Pulmonary artery endothelial cell (primary cell): ENCODE results near the gene ARL13B. TPM values are rescaled to one million over a fixed set of nuclear protein-coding genes. Genes with fewer than 3 reads are reported as not detected.
"Not testable (repeated sequence)": the region's sequence is repeated elsewhere in the genome, so short reads cannot be mapped to it uniquely, and the experiment has no call there.

ENCODE experiments used
- DNase-seq: peaks from one replicate; pipeline ENCODE4 v3.0.0-alpha.2; 2011; ENCODE audit warnings: low read depth, low spot score
- total RNA-seq: library from RNA; depleted of rRNA; stranded (reverse); fragments of >200 nt; gene quantifications from 2 replicates; pipeline ENCODE4 v1.2.3, GENCODE V29; 2014

The ARL13B gene
- total RNA-seq, 1 donor from 2014 or later = 8.8 TPM

DNA sequence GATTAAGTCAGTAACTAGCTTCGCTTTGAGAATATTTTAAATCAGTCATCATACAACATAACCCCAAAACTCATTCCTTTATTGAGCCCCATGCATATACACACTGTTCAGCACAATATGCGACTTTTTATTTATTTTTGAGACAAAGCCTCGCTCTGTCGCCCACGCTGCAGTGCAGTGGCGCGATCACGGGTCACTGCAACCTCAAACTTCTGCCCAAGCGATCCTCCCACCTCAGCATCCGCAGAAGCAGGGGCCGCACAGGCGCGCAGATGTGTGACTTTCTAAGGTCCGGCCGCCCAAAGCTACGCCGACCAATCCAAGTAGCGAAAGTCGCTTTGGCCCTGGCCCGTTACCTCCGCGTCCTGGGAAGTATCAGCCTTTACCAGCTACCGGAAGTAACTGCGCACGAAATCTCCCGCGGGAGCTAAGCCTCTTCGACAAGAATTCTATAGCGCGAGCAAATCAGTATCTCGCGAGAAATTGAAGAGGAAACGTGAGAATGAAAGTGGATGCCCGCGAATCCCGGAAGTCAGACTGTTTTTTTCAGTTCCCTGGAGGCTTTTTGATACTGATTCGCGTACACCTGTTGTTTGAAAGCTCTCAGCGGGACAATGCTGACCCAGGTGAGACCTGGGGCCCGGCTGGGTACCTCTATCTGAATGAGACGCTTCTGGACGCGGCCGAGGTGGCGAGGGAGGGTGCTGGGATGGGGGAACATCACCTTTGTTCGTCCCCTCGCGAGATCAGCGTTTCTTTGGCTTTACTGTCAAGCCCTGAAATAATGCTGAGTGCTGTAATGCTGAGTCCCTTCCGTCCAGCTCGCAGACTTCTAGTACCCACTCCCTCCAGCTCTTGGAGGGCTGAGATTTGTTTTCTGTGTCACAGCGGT, 82.8 kb downstream of the ARL13B start, which contains the start of the genes DHFR2 and NSUN3:
TSS of gene DHFR2 (minus strand) at position 404 of the 892 bp plus-strand sequence. CDS start 1,405 bp downstream, outside the sequence.
TSS of gene NSUN3 (plus strand) at position 549 of the 892 bp plus-strand sequence. CDS start at position 615, 66 bp downstream.
- peak; percentile 93 for DNase-seq

DNA sequence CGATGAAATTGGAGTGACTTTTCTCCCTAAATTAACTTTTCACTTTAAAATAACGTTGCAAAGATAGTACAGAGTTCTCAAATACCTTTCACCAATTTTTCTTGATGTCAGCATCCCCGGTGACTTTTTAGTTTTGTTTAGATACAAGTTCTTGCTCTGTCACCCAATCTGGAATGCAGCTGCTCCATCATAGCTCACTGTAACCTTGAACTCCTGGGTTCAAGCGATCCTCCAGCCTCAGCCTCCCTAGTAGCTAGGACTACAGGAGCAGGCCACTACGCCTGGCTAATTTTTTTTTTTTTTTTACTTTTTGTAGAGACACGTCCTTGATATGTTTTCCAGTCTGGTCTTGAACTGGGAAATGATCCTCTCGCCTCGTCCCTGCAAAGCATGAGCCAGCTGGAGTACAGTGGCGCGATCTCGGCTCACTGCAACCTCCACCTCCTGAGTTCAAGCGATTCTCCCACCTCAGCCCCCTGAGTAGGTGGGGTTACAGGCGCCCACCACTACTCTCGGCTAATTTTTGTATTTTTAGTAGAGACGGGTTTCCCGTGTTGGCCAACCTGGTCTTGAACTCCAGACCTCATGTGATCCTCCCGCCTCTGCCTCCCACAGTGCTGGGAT, 83.7 kb downstream of the ARL13B start:
- no peak for DNase-seq

DNA sequence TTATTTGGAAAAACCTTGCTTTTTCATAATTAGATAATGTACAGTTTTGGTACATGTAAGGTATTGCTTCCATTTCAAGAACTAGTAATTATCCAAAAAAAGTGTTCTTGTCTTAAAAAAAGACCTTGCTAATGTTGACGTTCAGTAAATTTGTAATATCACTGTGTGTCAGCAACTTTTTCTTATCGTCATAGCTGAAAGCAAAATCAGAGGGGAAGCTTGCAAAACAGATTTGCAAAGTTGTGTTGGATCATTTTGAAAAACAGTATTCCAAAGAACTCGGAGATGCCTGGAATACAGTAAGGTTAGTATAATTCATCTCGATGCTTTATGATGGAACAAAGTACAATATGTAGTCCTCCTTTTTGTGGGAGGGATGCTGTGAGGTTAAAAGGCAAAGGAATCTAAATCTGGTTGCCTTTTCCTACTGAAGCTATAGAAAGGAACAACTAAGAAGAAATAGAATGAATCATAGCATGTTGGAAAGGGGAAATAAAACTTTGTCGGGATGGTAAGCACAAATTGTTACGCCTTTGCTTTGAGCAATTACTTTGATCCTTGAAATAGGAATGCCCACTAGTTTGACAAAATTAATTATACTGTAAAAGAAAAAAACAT, 84.4 kb downstream of the ARL13B start:
- no peak for DNase-seq

DNA sequence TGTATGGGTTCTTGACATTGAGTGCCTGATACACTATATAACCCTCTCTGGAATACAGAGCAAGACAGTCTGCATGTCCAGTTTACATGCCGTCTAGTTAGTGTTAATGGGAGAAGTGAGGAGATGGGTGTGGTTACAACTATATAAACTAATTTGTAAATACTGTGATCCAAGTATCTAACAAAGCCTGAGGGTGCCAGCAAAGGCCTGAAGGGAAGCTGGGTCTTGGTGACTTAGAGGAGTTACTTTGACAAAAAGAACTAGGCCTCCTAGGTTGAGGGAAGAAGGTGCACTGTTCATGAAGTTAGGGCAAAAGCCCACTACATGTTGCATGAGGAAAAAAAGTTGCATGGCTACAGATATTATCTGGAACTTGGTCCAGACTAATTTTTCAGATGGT, 85.2 kb downstream of the ARL13B start:
- DNase-seq = no peak

DNA sequence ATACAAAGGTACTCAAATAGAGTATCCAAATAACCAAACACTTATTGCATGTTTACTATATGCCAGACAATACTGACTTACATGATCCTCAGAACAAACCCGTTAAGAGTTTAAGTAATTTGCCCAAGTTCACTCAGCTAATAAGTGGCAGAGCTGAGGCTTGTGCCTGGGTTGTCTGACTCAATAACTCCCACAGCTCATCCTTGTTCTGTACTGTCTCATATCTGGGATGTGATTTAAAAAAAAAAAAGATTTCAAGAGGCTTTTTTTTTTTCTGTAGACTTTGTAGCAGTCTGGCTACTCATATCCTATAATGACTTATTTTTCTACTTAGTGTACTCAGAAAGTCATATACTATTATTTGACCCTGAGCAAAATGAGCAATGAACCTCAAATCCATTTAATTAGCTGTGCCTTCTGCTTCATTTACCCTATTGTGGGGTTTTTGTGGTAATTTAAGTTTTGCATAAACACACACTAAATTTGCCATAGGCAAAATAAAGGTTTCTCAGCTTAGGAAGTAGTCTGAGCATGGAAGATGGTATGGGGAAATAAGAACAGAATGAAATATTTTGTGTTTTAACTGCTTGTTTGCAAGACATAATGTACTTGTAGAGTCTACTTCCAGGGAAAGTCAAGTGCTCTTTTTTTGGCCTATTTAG, 86.0 kb downstream of the ARL13B start:
- no peak for DNase-seq

DNA sequence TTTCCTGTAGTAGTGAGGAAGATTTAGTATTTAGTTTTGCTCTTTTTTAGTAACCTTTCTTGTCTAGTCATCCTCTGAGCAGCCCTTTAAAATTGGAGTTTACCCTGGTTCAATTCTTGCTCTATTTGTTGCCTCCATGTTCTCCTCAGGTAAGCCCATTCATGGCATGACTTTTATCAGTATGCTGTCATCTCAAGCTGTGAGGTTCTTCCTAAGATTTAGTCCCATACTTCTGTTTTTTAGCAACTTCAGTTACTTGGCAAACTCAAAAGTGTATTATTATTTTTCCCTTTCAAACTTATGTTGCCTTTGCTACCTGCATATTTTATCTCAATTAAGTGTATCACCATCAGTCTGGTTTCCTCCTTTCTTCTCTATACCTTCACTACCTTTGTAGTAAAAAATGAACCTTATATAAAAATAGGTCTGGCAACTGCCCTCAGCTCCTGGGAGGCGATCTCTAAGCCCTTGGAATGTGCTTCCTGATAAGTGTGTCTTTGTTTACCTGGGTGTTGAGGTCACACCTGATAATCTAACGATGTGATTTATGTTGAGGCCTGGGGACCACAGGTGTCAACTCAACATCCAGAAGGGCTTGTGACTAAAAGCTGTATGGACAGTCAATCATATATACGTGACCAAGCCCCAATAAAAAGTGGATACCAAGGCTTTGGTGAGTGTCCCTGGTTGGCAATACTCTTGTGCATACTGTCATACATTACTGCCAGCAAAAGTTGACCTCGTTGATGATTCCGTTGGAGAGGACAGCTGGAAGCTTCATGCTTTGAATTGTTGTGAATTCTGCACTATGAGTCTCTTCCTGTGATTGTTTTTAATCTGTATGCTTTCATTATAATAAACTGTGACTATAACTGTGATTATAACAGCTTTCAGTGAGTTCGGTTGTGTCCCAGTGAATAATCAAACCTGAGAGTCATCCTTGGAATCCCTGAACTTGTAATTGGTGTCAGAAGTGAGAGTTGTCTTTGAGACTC, 86.8 kb downstream of the ARL13B start:
- DNase-seq = peak; percentile 26

DNA sequence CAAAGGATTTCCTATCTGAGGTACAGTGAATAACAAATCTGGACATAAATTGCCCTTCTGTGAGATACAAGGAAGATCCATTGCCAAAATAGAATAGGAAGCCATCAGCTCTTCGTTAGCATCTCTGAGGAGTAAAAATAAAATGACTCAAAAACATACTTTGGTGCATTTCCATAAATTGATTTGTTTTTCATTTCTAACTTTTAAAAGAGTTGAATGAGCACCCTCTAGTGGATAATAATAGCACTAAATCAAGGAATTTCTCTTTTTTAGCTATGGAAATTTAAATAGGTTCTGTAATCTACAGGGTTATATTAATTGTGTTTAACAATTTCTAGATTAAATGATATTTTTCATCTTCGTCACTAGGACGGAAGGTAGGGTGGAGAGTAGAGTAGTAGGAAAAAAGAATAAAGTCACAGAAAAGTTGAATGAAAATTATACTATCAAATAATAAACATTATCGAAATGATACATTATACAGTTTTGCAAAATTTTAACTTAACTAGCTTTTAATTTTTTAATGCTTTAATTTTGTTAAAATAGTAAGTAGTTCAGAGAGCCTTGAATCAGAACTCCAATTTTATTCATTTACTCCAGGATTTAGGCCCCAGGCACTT, 89.3 kb downstream of the ARL13B start:
- DNase-seq = no peak

DNA sequence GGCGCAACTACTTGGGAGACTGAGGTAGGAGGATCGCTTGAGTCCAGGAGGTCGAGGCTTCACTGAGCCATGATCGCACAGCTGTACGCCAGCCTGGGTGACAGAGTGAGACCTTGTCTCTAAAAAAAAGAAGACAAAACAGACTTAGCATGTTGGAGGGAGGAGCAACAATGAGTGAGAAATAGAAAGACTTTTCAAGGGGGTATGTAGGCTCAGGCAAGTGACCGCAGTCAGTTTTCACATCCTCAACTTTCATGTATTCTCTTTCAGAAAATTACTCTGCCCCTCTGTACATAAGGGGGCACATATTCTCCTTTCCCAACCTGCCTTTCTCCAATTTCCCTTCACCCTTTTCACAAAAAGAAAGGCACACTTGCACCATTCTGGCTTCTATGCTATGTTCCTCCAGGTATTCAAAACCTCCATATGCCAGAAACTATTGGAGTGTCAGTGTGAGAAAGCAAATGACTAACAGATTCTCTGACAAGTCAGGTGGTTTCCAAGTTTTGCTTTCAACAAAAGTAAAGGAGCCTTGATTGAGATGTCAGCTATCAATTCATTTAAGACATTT, 90.5 kb downstream of the ARL13B start:
- DNase-seq = no peak

DNA sequence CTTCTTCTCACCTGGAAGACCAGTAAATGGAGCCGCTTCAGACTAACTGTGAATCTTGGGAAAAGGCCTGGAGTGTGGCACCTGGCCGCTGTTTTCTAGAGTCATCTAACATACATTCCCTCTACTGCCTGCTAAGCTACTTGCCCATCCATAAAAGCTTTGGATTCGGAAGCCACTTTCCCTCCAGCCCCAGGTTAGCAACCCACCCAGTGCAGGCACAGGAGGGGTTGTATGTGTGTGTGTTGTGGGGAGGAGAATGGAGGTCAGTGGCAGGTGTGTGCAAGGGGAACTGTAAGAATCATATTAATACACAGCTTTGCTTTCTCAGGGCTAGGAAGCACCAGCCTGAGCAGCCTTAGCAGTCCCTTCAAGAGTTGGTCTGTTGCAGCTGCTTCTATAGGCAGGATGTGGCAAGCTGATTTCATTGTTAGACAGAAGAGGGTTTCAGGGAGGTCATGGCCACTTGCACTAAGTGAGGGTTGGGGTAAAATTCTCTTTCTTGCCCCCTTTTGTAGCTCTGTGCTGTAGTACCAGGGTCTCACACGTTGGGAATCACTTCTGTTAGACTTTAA, 91.8 kb downstream of the ARL13B start:
- no peak for DNase-seq

DNA sequence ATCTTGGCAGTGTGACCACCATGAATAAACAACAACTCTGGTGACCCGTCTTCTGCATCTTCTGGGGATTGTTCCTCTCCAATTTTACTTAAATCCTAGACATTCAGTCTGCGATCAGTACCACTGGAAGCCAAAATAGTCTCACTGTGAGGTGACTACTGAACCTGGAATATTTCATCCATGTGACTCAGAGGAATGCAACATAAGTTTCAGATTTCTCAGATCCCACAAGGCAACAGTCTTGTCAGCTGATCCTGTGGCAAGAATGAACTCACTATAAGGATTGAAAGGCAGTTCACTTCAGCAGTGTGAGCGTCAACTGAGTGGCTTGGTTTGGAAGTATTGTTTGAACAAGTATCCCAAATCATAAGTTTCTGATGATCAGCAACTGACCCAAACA, 96.1 kb downstream of the ARL13B start:
- no peak for DNase-seq

DNA sequence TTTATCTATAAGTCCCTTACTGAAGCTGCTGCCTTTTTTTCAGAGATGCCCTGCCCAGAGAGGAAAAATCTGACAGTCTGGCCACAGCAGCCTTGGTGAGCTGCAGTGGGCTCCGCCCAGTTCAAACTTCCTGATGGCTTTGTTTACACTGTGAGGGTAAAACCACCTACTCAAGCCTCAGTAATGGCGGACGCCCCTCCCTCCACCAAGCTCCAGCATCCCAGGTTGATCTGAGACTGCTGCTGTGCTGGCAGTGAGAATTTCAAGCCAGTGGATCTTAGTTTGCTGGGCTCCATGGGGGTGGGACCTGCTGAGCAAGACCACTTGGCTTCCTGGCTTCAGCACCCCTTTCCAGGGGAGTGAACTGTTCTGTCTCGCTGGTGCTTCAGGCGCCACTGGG, 100.6 kb downstream of the ARL13B start:
- not testable (repeated sequence) for DNase-seq

DNA sequence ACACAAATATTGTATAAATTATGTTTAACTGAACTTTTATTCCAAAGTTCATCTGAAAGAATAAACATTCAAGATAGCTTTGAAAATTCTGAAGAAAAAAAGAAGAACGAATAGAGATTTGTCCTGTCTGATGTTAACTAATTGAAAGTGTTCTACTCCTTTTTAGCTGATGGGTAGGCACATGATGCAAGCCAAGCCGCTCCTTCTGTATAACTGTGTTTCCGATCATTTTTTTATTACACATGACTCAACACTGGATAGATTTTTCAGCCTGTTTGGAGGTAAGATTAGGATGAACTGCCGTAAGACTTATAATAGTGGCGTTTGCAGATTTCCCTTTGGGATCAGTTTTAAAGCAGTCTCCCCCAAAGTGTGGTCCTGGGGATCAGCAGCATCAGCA, 101.9 kb downstream of the ARL13B start:
- DNase-seq = no peak

DNA sequence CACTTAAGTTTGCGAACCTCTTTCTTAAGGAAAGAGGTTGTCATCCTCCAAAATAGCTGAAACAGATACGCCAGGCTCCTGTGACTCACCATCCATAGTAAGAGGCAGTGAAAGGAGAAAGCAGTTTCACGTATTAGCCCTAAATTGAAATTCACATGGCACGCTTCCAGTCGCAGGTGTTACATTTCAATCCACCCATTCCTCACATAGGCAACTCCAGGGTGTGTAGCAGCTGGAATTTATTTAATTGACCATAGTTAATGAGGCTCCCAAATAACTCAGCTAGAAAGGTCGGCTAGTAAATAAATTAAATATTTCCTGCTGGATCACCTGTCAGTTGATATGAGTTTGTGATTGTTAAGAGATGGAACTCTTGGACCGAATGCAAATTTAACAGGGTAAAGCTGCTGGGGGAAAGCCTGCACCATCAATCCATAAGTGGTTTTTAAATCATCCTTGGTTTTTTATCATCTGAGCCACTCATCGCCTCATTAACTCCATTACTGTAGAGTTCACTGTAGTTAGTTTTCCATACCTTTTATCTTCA, 102.5 kb downstream of the ARL13B start:
- DNase-seq = no peak

DNA sequence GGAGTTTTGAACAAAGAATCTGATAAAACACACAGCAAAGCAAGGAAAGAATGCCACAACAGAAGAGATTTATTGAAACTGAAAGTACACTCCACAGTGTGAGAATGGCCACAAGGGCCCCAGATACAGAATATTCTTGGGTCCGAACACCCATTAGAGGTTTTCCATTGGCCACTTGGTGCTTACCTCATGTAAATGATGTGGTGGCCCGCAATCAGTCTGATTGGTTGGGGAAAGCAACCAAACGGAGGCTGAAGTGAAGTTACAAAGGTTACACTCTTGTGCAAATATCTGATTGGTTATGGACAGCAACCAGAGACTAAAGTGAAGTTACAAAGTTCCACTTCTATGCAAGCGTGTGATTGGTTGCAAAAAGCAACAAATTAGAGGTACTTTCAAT, 103.3 kb downstream of the ARL13B start:
- no peak for DNase-seq

DNA sequence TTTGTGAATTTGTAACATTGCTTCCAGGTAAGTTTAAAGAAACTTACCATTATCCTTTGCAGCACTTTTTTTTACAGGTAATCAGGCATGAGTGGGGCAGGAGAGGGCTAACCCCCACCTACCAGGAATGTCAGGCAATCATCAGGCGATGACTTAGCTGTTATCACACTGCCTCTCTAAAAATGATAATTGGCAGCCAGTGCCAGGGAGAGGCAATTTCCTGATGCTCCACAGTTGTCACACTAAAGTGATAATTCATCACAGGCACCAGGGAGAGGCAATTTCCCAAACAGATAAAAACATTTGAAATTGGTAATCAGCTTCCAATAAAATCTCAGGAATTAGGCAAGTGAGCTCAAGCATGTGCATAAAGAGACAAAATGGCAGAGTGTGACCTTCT, 109.2 kb downstream of the ARL13B start:
- no peak for DNase-seq

DNA sequence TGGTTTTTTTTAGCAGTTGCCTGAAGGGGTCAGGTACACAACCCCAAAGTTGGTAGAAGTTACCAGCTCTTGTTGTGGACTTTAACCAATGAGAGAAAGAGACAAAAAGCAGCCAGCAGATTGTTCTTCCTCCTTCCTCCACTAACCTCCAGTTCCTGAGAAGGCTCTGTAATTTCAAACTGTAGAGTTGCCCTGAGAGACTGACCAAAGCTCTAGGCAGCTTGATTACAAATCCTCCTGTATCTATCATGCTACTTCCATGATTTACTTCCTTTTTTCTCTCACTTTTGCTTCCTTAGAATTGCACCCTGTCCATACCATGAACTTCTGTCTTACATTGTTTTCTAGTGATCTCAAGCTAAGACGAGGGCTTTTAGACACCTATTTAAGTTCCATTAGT, 112.1 kb downstream of the ARL13B start:
- DNase-seq = no peak

DNA sequence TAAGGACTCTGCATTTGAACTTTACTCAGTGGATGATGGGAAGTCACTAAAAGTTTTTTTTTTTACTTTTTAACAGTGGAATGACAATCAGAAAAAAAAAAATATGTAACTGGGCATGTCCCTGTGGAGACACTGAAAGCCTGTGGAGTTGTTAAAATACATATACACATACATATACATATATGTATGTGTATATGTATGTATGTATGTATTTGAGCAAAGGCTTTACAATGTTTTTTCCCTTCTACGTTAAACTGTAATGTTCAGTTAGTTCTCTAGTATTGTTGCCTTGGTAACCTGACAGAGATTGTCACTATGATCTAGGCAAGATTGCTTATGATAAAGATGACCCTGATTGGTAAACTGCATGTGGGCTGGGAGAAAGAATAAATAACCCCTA, 113.2 kb downstream of the ARL13B start:
- DNase-seq = no peak

DNA sequence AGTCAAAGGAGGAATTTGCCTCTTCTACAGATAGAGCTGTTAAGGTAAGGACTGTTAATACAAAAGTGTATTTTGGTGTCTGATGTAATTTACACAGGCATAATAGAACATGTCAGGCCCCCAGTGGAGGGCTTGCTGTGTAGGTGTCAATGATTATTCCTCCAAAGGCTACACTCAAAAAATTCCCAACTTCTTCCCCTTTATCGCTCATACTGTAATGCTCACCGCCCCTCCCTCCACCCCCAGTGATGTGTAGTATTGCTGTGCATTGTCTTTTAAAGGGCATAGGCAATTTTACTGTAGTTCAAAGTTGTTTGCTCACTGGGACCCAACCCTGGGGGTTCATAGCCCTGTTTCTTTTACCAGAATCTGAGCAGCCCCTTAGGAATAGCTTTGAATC, 115.2 kb downstream of the ARL13B start:
- DNase-seq = no peak

DNA sequence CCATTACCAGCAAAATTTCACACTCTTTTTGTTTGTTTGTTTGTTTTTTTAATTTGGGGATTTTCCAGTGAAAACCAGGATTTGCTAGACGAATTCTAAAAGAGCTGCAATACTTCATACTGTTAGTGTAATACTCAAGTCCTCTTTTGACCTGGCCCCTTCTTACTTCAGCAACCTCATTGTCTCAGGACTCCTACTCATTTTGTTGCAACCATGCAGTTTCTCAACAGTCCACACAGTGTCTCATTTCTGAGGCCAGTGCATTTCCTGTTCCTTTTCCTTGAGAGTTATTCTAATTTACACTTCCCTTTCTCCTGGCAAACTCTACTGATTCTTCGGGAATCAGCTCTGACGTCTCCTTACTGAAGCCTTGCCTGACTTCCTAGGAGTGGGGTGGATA, 118.5 kb downstream of the ARL13B start:
- peak; percentile 7 for DNase-seq
